ELR (cell line): ENCODE results near the gene CCDC63.
"Not testable (repeated sequence)": the region's sequence is repeated elsewhere in the genome, so short reads cannot be mapped to it uniquely, and the experiment has no call there.

ENCODE experiments used
- DNase-seq: peaks from one replicate; pipeline ENCODE4 v3.0.0-alpha.2; 2015; ENCODE audit warnings: low read depth

CCDC63 gene

GRCh38 chr12:110844551-110845338 is 2.0 kb upstream of the CCDC63 start:
- no peak for DNase-seq

GRCh38 chr12:110845339-110845682 is 1.5 kb upstream of the CCDC63 start:
- no peak for DNase-seq

- no peak for DNase-seq
Measured at GRCh38 chr12:110848314-110848923, 1.6 kb downstream of the CCDC63 start.

- DNase-seq, result no peak
Measured at GRCh38 chr12:110849221-110849620, 2.4 kb downstream of the CCDC63 start.

GRCh38 chr12:110849748-110850403 is 3.1 kb downstream of the CCDC63 start:
- DNase-seq, result no peak

GRCh38 chr12:110850762-110851161 is 4.0 kb downstream of the CCDC63 start:
- no peak for DNase-seq

GRCh38 chr12:110853836-110854235 is 7.0 kb downstream of the CCDC63 start:
- no peak for DNase-seq

- no peak for DNase-seq
Measured at GRCh38 chr12:110856542-110856941, 9.8 kb downstream of the CCDC63 start.

GRCh38 chr12:110857528-110857927 is 10.7 kb downstream of the CCDC63 start:
- no peak for DNase-seq

GRCh38 chr12:110857954-110858353 is 11.2 kb downstream of the CCDC63 start:
- not testable (repeated sequence) for DNase-seq

GRCh38 chr12:110858848-110859247 is 12.1 kb downstream of the CCDC63 start:
- DNase-seq, result no peak

GRCh38 chr12:110860833-110861296 is 14.1 kb downstream of the CCDC63 start:
- DNase-seq, result no peak

GRCh38 chr12:110861729-110862128 is 14.9 kb downstream of the CCDC63 start:
- DNase-seq, result no peak

GRCh38 chr12:110862329-110862728 is 15.5 kb downstream of the CCDC63 start:
- DNase-seq, result no peak

GRCh38 chr12:110863161-110863560 is 16.4 kb downstream of the CCDC63 start:
- DNase-seq, result no peak

- no peak for DNase-seq
Measured at GRCh38 chr12:110865521-110865920, 18.7 kb downstream of the CCDC63 start.

- DNase-seq, result no peak
Measured at GRCh38 chr12:110869026-110869425, 22.2 kb downstream of the CCDC63 start.

- DNase-seq, result no peak
Measured at GRCh38 chr12:110869803-110870202, 23.0 kb downstream of the CCDC63 start.

- DNase-seq, result no peak
Measured at GRCh38 chr12:110872100-110872499, 25.3 kb downstream of the CCDC63 start.

- DNase-seq, result no peak
Measured at GRCh38 chr12:110874351-110874750, 27.6 kb downstream of the CCDC63 start.

GRCh38 chr12:110874781-110875180 is 28.0 kb downstream of the CCDC63 start:
- no peak for DNase-seq

GRCh38 chr12:110880651-110881050 is 33.9 kb downstream of the CCDC63 start:
- no peak for DNase-seq

- DNase-seq, result no peak
Measured at GRCh38 chr12:110883251-110883650, 36.5 kb downstream of the CCDC63 start.
